NCI-H526 treated with DMSO at 0.1 percent for 48 hours (cell line): Measurements from ENCODE around the gene ARL6IP6.

ENCODE experiments used
- DNase-seq: peaks from one replicate; lab custom pipeline; 2025; lab: John Stamatoyannopoulos, UW

ARL6IP6 gene

DNA sequence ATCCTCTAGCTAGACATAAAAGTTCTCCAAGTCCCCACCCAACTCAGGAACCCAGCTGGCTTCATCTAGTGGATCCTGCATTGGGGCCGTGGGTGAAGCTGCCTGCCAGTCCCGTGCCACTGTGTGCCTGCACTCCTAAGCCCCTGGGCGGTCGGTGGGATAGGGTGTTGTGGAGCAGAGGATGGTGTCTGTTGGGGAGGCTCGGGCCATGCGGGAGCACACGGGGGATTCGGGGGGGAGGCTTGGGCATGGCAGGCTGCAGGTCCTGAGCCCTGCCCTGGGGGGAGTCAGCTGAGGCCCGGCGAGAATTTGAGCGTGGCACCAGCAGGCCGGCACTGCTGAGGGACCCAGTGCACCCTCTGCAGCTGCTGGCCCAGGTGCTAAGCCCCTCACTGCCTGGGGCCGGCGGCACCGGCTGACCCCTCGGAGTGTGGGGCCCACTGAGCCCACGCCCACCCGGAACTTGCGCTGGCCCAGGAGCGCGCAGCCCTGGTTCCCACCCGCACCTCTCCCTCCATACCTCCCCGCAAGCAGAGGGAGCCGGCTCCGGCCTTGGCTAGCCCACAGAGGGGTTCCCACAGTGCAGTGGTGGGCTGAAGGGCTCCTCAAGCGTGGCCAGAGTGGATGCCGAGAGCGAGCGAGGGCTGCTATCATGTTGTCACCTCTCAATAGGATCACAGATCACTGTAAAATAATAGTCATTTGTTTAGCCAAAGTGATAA, 86.4 kb downstream of the ARL6IP6 start:
- no peak for DNase-seq

DNA sequence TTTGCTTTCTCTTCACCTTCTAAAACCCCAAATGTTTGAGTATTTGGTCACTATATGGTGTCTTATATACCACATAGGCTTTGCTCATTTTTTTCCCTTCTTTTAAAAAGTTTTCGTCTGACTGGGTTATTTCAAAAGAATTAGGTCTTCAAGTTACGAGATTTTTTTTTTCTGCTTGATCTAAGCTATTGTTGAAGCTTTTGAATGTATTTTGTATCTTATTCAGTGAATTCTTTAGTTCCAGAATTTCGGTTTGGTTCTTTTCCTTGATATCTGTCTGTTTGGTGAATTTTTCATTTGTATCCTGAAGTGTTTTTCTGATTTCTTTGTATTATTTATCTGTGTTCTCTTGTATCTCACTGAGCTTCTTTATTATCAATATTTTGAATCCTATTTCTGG, 93.5 kb downstream of the ARL6IP6 start:
- DNase-seq: no peak
